CD1c-positive myeloid dendritic cell (primary cell): ENCODE measurements around the gene CCR5.
A peak's percentile ranks its signal among the peaks of the same experiment; 100 is the strongest.

Source experiments
- DNase-seq: peaks from one replicate; pipeline ENCODE4 v3.0.0-alpha.2; 2016; ENCODE audit errors: extremely low spot score

CCR5 gene

GRCh38 chr3:46407970-46408369, 37.2 kb downstream of the CCR5 start:
- DNase-seq: no peak

- no peak for DNase-seq
These were observed 38.1 kb downstream of the CCR5 start for GRCh38 chr3:46408853-46409252.

- no peak for DNase-seq
These were observed 39.2 kb downstream of the CCR5 start for GRCh38 chr3:46409739-46410489.

- no peak for DNase-seq
These were observed 39.9 kb downstream of the CCR5 start for GRCh38 chr3:46410669-46411068.

GRCh38 chr3:46411271-46411670, 40.5 kb downstream of the CCR5 start:
- no peak for DNase-seq

GRCh38 chr3:46412786-46413298, 42.1 kb downstream of the CCR5 start:
- DNase-seq: no peak

- peak; percentile 49 for DNase-seq
These were observed 43.2 kb downstream of the CCR5 start for GRCh38 chr3:46413951-46414350.

- peak; percentile 8 for DNase-seq
These were observed 44.0 kb downstream of the CCR5 start for GRCh38 chr3:46414739-46415138.

GRCh38 chr3:46416125-46416810, 45.5 kb downstream of the CCR5 start:
- peak; percentile 18 for DNase-seq

GRCh38 chr3:46416811-46417510, 46.2 kb downstream of the CCR5 start:
- DNase-seq: no peak

- no peak for DNase-seq
These were observed 47.3 kb downstream of the CCR5 start for GRCh38 chr3:46417841-46418611.

GRCh38 chr3:46419816-46420215, 49.1 kb downstream of the CCR5 start:
- DNase-seq: no peak

- no peak for DNase-seq
These were observed 50.2 kb downstream of the CCR5 start for GRCh38 chr3:46420931-46421330.

- DNase-seq: no peak
These were observed 51.9 kb downstream of the CCR5 start for GRCh38 chr3:46422617-46423016.

GRCh38 chr3:46423588-46423987, 52.8 kb downstream of the CCR5 start:
- DNase-seq: no peak
